Activated naive CD4-positive, alpha-beta T cell treated with anti-CD3 and anti-CD28 coated beads, Interleukin-2, amount 50 U/mL, for 72 hours (primary cell): ENCODE data around the gene PRKAA1. TPM values are rescaled to one million over a fixed set of nuclear protein-coding genes. Genes with fewer than 3 reads are reported as not detected.
"Not testable (repeated sequence)": the region's sequence is repeated elsewhere in the genome, so short reads cannot be mapped to it uniquely, and the experiment has no call there.

ENCODE experiments used
- ATAC-seq, 2 donors: fragments of 150-1000 bp; cut with Tn5 transposase; 2 replicates each; pipeline ENCODE4 v1.10.0; 2021; ENCODE audit warnings: mild to moderate bottlenecking in 2 of 2, moderate library complexity in 2 of 2
- DNase-seq, 2 donors: peaks; one replicate each; pipeline ENCODE4 v3.0.0; 2021 to 2022; ENCODE audit warnings: low spot score in 2 of 2
- H3K27ac Mint-ChIP-seq, 2 donors: one replicate each; pipeline ENCODE4 v1.8.0; 2022; ENCODE audit warnings: mild to moderate bottlenecking in 2 of 2, mixed read lengths in 2 of 2
- H3K36me3 Mint-ChIP-seq, 2 donors: one replicate each; pipeline ENCODE4 v1.8.0; 2022; ENCODE audit warnings: mixed read lengths in 2 of 2
- H3K9me3 Mint-ChIP-seq, 2 donors: one replicate each; pipeline ENCODE4 v1.8.0; 2022; ENCODE audit warnings: mixed read lengths in 2 of 2
- total RNA-seq, 2 donors: library from RNA; stranded (reverse); gene quantifications; one replicate each; pipeline ENCODE4 v1.2.3, GENCODE V29; 2022

The PRKAA1 gene
- total RNA-seq, 2 donors from 2014 or later, result 48.2 to 50.0 TPM

DNA sequence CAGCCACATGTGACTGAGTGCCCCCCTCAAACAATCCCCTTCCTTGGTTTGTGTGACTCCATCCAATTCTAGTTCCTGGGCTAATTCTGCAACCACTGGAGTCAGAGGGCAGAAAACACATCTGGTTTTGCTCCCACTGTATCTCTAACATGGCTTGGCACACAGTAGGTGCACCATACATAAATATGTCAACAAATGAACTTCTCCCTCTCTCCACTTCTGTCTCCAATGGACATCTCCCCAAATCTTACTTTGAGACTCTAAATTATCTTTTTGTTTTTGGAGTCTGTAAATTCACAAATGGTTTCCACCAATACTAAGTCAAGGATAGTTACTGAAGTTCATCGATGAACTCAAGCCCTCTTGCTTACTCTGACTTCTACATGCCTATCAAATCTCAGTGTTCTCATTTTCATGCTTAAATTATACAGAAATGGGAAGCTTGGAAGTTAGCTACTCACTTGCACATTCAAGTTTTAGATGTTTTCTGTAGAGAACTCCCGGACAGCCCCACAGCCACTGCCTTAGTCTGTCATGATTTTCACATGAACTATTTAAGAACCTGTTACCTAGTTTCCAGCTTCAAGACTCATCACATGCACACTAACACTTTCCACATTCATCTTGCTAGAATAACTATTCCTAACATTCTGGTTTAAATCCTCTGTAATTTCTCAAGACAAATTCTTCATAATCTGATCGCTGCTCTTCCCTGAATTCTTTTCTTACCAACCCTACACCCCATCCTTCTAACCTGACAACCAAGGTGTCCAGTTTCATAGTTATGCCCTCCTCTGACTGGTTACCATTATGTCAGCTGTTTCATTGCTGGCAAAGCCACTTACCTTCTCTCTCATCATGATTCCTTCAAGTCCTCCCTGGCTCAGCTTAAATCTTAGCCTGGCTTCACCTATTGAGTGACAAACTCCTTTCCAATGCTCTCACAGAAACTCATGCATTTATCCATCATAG lies 30.8 kb upstream of the PRKAA1 start:
- peaks cover 56 to 68% of the 10 kb centered on the region in 2 donors for H3K36me3 Mint-ChIP-seq
- H3K9me3 Mint-ChIP-seq, result no peaks in the 10 kb centered on the region
- DNase-seq, result no peak
- H3K27ac Mint-ChIP-seq, result peak overlapping the region; percentile 79 to 89
- ATAC-seq, result no peak

GRCh38 chr5:40828021-40828631 lies 30.0 kb upstream of the PRKAA1 start:
- Mint-ChIP-seq H3K36me3 (peaks cover 48 to 59% of the 10 kb centered on the region in 2 donors), H3K9me3 (no peaks in the 10 kb centered on the region), H3K27ac (peak overlapping the region; percentile 79 to 89)

GRCh38 chr5:40827188-40827977 lies 29.2 kb upstream of the PRKAA1 start:
- H3K27ac Mint-ChIP-seq, result peak overlapping the region; percentile 10 to 40
- H3K9me3 Mint-ChIP-seq, result no peaks in the 10 kb centered on the region
- no peak for DNase-seq
- peaks cover 40 to 52% of the 10 kb centered on the region in 2 donors for H3K36me3 Mint-ChIP-seq
- no peak for ATAC-seq

More at GRCh38 chr5:40828021-40828631, 30.0 kb upstream of the PRKAA1 start:
- no peak for ATAC-seq
- no peak for DNase-seq

DNA sequence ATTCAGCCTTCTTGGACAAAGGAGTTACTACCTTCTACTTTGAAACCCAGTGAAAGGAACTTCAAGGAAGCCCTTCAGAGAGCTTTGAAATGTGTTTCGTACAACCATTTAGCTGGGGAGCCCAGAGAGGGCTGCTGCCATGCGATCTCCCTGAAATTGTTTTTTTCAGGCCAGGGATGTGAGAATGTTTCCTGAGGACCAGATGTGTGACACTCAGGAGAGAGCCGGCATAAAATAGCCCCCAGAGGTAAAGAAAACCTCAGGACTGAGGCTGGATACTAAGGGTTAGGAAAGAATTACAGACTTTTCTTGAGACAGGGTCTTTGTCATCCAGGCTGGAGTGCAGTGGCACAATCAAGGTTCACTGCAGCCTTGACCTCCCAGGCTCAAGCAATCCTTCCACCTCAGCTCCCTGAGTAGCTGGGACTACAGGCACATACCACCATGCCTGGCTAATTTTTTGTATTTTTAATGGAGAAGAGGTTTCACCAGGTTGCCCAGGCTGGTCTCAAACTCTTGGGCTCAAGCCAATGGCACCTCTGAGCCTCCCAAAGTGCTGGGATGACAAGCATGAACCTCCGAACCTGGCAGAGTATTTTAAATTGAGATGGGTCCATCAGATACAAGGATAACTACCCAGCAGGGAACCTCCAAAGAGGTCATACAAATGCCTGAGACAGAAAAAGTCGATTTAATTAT lies 28.5 kb upstream of the PRKAA1 start:
- H3K36me3 Mint-ChIP-seq, result peaks cover 33 to 45% of the 10 kb centered on the region in 2 donors
- DNase-seq (no peak), ATAC-seq (no peak)
- H3K27ac Mint-ChIP-seq, result peak overlapping the region in 1 of 2 donors; percentile 40
- no peaks in the 10 kb centered on the region for H3K9me3 Mint-ChIP-seq

DNA sequence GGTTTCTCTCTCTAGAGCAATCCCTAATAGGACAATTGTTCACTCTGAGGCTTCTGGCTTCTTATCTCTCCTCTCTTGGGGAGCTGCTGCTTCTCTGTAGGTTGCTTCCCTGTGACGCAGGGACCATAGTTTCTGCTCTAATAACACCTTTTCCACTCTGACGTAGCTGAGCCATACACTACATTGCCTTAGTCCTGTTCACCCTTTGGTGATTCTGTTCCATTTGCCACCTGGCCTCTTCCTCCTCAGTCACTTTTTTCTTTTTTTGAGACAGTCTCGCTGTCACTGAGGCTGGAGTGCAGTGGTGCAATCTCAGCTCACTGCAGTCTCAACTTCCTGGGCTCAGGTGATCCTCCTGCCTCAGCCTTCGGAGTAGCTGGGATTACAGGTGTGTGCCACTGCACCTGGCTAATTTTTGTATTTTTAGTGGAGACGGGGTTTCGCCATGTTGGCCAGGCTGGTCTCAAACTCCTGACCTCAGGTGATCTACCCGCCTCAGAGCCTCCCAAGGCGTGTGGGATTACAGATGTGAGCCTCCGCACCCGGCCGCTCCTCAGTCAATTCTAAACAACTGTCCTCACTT lies 27.4 kb upstream of the PRKAA1 start:
- peaks cover 26 to 35% of the 10 kb centered on the region in 2 donors for H3K36me3 Mint-ChIP-seq
- H3K9me3 Mint-ChIP-seq, DNase-seq, ATAC-seq: not testable (repeated sequence)
- peak overlapping the region in 1 of 2 donors; percentile 53 for H3K27ac Mint-ChIP-seq

- no peak for DNase-seq
- peak; percentile 24 to 40 for ATAC-seq
- no peak overlapping the region for H3K27ac Mint-ChIP-seq
- peaks cover 11 to 18% of the 10 kb centered on the region in 2 donors for H3K36me3 Mint-ChIP-seq
- H3K9me3 Mint-ChIP-seq, result no peaks in the 10 kb centered on the region
These were observed 25.3 kb upstream of the PRKAA1 start for GRCh38 chr5:40823459-40823858.

- no peaks in the 10 kb centered on the region for H3K9me3 Mint-ChIP-seq
- peak; percentile 93 to 96 for ATAC-seq
- peak overlapping the region; percentile 80 to 90 for H3K27ac Mint-ChIP-seq
- DNase-seq, result peak in 1 of 2 donors; percentile 65
- H3K36me3 Mint-ChIP-seq, result no peaks in the 10 kb centered on the region
These were observed 15.6 kb upstream of the PRKAA1 start for GRCh38 chr5:40813698-40814281.

GRCh38 chr5:40812125-40812524 lies 14.0 kb upstream of the PRKAA1 start:
- H3K36me3 Mint-ChIP-seq, result no peaks in the 10 kb centered on the region
- no peak for ATAC-seq
- no peaks in the 10 kb centered on the region for H3K9me3 Mint-ChIP-seq
- no peak overlapping the region for H3K27ac Mint-ChIP-seq
- DNase-seq, result no peak

GRCh38 chr5:40801771-40802562 lies 3.8 kb upstream of the PRKAA1 start:
- DNase-seq (no peak), ATAC-seq (no peak)
- Mint-ChIP-seq H3K27ac (no peak overlapping the region), H3K36me3 (no peaks in the 10 kb centered on the region), H3K9me3 (no peaks in the 10 kb centered on the region)

GRCh38 chr5:40799258-40799657 lies 1.1 kb upstream of the PRKAA1 start:
- no peak for ATAC-seq
- no peak for DNase-seq

DNA sequence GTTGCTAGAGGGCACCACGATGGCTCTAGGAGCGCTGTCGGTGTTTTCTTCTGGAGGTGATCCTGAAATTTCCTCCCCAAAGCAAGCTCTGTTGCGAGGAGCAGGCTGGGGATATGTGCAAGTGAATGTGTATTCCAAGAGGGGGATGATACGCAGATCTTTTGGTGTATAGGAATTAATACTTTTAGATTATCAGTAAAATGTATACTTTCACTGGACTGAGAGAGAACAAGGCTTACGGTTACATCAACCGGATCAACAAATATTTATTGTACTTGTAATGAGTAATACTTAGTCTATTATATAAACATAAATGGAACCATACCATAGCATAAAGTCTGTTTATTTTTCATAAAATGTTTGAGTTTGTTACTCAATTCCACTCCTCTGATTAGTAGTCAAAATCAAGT lies 632 bp upstream of the PRKAA1 start:
- DNase-seq (no peak), ATAC-seq (no peak)
- peaks cover 7 to 20% of the 10 kb centered on the region in 2 donors for H3K36me3 Mint-ChIP-seq
- no peaks in the 10 kb centered on the region for H3K9me3 Mint-ChIP-seq
- peak overlapping the region in 1 of 2 donors; percentile 83 for H3K27ac Mint-ChIP-seq

More at GRCh38 chr5:40799258-40799657, 1.1 kb upstream of the PRKAA1 start:
- peak overlapping the region in 1 of 2 donors; percentile 83 for H3K27ac Mint-ChIP-seq
- H3K36me3 Mint-ChIP-seq, result peaks cover 7 to 15% of the 10 kb centered on the region in 2 donors
- H3K9me3 Mint-ChIP-seq, result no peaks in the 10 kb centered on the region

DNA sequence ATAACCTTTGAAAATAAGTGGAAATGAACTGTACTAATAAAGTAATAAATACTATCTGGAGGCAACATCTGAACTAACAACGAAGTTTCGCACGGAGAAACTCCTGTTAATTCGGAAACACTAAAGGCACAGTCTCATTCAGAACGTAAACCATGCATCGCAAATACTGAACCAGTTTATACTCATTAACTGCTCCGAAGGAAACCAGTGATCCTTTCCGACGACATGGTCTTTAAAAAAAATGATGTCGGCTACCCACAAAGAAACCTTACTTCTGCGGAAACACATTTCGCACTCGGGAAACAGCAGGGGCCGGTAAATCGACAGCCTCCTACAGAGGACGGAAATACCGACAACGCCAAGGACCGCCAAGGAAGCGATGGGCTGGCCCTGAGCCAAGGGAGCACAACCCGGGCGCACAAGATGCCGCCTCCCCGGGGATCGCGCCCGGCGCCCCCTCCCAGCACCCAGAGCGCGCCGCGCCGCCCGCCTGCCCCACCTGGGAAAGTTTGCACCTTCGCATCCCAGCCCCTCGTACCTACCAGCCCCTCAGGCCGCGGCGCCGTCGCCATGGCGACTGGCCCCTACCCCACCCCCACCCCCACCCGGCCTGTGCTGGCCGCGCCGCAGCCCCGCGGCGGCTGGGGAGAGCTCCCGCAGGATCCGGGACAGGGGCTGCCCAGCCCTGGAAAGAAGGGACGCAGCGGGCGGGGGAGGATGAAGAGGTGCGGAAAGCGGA lies 732 bp downstream of the PRKAA1 start:
- peak; percentile 70 to 82 for DNase-seq
- ATAC-seq, result peak; percentile 54 to 59
- no peaks in the 10 kb centered on the region for H3K9me3 Mint-ChIP-seq
- H3K27ac Mint-ChIP-seq, result peak overlapping the region; percentile 44 to 83
- peaks cover 7 to 23% of the 10 kb centered on the region in 2 donors for H3K36me3 Mint-ChIP-seq

- H3K27ac Mint-ChIP-seq, result peak overlapping the region in 1 of 2 donors; percentile 83
- no peaks in the 10 kb centered on the region for H3K9me3 Mint-ChIP-seq
- ATAC-seq (no peak), DNase-seq (no peak)
- peaks cover 7 to 23% of the 10 kb centered on the region in 2 donors for H3K36me3 Mint-ChIP-seq
These were observed 1.7 kb downstream of the PRKAA1 start for GRCh38 chr5:40796487-40796889.

- not testable (repeated sequence) for DNase-seq, H3K9me3 Mint-ChIP-seq, ATAC-seq, H3K27ac Mint-ChIP-seq
- peaks cover 7 to 33% of the 10 kb centered on the region in 2 donors for H3K36me3 Mint-ChIP-seq
These were observed 3.3 kb downstream of the PRKAA1 start for GRCh38 chr5:40794877-40795276.
